HEK293 (cell line): Measurements from ENCODE around the gene AMPD3.

Experiments
- ZNF768 ChIP-seq: fragments of 450-650 bp; formaldehyde crosslinking; IDR thresholded peaks from 2 replicates; pipeline ENCODE4 v1.5.1; 2018; ENCODE audit warnings: missing biosample characterization, mild to moderate bottlenecking, missing genetic modification characterization
- TF ChIP-seq, protein P1 (sequence below): fragments of 450-650 bp; formaldehyde crosslinking; IDR thresholded peaks from 2 replicates; pipeline ENCODE4 v1.5.1; 2016; ENCODE audit warnings: missing biosample characterization, missing genetic modification characterization

DNA sequence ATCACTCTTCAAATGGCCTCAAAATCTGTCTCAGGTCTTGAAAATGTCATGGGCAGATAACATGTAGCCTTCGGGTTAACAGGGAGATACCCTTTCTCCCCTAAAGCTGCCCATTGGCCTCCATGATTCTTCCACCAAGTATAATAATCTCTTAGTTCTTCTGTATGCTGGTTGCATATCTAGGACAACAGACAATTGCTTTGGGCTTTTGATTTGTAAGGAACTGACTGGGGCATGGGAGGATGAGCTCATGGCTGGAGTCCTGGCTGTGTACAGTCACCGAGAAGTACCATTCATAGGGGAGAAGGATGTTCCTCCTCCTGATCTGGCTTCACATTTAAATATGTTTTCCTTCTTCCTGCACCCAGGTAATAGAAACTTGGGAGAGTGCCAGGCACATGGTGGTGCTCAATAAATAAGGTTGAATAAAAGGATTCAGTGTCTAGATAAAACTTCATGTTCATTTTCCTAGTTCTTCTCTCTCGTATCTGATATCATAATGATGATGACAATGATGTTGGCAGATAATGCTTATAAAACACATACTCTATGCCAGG, 2.8 kb upstream of the AMPD3 start:
- TF ChIP-seq, protein P1, sequence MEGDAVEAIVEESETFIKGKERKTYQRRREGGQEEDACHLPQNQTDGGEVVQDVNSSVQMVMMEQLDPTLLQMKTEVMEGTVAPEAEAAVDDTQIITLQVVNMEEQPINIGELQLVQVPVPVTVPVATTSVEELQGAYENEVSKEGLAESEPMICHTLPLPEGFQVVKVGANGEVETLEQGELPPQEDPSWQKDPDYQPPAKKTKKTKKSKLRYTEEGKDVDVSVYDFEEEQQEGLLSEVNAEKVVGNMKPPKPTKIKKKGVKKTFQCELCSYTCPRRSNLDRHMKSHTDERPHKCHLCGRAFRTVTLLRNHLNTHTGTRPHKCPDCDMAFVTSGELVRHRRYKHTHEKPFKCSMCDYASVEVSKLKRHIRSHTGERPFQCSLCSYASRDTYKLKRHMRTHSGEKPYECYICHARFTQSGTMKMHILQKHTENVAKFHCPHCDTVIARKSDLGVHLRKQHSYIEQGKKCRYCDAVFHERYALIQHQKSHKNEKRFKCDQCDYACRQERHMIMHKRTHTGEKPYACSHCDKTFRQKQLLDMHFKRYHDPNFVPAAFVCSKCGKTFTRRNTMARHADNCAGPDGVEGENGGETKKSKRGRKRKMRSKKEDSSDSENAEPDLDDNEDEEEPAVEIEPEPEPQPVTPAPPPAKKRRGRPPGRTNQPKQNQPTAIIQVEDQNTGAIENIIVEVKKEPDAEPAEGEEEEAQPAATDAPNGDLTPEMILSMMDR (tag by site-specific recombination), result no peak
- no peak for TF ChIP-seq ZNF768 (tag by site-specific recombination)
